NT2/D1 (cell line): Measurements from ENCODE around the gene RALB.
A peak's percentile ranks its signal among the peaks of the same experiment; 100 is the strongest.

Source experiments
- DNase-seq: peaks from one replicate; pipeline ENCODE4 v3.0.0-alpha.2; 2011; ENCODE audit warnings: low read depth, low spot score
- H3K27me3 ChIP-seq: 2 replicates; pipeline ENCODE4 v1.6.0; 2011; ENCODE audit warnings: mild to moderate bottlenecking; ENCODE audit not compliant: insufficient read length, insufficient read depth
- H3K36me3 ChIP-seq: 2 replicates; pipeline ENCODE4 v1.6.1; 2011; ENCODE audit warnings: mild to moderate bottlenecking, low read length, mixed read lengths; ENCODE audit not compliant: insufficient read depth, insufficient read length
- H3K4me1 ChIP-seq: 2 replicates; pipeline ENCODE4 v1.5.1; 2011; ENCODE audit not compliant: insufficient read depth, insufficient read length
- H3K4me3 ChIP-seq: 2 replicates; pipeline ENCODE4 v1.5.1; 2011; ENCODE audit warnings: low read depth; ENCODE audit not compliant: insufficient read length
- H3K9ac ChIP-seq: 2 replicates; pipeline ENCODE4 v1.6.0; 2011; ENCODE audit warnings: low read depth; ENCODE audit not compliant: insufficient read length
- H3K9me3 ChIP-seq: 2 replicates; pipeline ENCODE4 v1.5.1; 2011; ENCODE audit warnings: mild to moderate bottlenecking, low read length; ENCODE audit not compliant: insufficient read depth
- SUZ12 ChIP-seq: IDR thresholded peaks from 2 replicates; pipeline ENCODE4 v1.6.1; 2011; ENCODE audit not compliant: insufficient read length, insufficient read depth; ENCODE audit errors: extremely low read depth
- YY1 ChIP-seq: IDR thresholded peaks from 2 replicates; pipeline ENCODE4 v1.6.1; 2011; ENCODE audit not compliant: insufficient read length, insufficient read depth
- ZNF274 ChIP-seq: IDR thresholded peaks from 2 replicates; pipeline ENCODE4 v1.6.1; 2011; ENCODE audit warnings: mild to moderate bottlenecking, low read depth, low read length

Gene RALB

DNA sequence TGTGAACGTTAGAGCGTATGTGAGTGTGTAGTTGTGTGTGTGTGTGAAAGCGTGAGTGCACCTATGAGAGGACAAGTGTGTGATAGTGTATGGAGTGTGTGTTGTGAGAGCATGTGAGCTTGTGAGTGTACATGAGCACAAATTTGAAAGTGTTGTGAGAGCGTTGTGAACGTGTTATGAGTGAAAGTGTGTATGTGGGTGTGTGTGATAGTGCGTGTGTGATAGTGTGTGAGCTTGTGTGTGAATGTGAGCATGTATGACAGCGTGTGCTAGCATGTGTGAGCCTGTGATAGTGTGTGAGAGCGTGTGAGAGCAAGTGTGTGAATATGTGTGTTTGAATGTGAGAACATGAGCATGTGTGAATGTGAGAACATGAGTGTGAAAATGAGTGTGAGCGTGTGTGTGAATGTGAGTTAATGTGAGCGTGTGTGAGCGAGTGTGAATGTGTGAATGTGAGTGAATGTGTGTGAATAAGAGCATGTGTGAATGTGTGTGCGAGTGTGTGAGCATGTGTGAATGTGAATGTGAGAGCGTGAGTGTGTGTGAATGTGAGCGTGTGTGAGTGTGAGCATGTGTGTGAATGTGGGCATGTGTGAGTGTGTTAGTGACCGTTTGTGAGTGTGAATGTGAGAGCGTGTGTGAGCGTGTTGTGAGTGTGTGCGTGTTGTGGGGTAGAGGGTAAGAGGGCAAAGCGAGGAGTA is 25.0 kb downstream of the RALB start:
- no peak overlapping the region for H3K4me3 ChIP-seq
- peaks cover 9% of the 10 kb centered on the region for H3K4me1 ChIP-seq
- no peak overlapping the region for H3K9ac ChIP-seq
- DNase-seq = no peak
- TF ChIP-seq SUZ12 (no peak), YY1 (no peak), ZNF274 (no peak)
- peaks cover 12% of the 10 kb centered on the region for H3K36me3 ChIP-seq
- H3K27me3 ChIP-seq = no peaks in the 10 kb centered on the region
- peaks cover 18% of the 10 kb centered on the region for H3K9me3 ChIP-seq

DNA sequence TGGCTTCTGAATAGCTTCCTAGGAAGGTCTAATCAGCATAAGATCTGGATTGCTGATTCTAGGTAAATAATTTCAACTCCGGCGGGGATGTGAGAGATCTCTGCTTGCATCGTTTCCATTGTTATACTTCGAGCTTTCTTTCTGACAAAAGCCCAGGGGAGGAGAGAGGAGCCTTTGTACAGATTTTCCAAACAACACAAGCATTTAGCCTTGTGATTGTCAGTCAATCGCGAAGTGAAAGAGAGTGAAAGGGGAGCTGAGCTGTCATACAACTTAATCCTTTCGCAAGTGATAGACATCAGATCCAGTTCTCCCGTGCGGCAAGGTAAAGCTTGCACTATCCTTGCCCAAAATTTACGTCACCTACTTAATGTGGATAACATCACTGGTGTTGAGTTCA is 26.2 kb downstream of the RALB start:
- DNase-seq = no peak
- Histone ChIP-seq H3K27me3 (no peaks in the 10 kb centered on the region), H3K9ac (no peak overlapping the region)

DNA sequence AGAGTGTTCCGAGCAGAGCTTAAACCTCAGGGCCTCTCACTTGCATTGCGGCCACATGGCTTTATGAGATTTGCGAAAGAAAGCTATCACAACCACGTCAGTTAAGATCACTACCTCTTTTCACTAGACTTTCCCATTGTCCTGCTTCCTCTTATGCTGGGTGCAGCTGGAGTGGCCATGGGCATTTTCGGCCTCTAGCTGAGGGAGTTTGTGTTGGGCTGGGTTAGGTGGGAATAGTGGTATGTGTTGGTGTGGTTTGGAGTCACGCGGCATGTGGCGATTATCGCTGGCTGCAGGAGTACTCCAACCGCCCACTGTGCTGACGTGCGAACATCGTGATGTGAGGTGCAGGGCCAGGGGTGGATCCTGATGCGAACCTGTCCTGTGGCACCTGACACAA is 27.1 kb downstream of the RALB start:
- Histone ChIP-seq H3K27me3 (no peaks in the 10 kb centered on the region), H3K4me1 (peaks cover 9% of the 10 kb centered on the region), H3K36me3 (peaks cover 12% of the 10 kb centered on the region), H3K9me3 (peaks cover 16% of the 10 kb centered on the region), H3K4me3 (no peak overlapping the region), H3K9ac (no peak overlapping the region)
- TF ChIP-seq SUZ12 (no peak), ZNF274 (no peak), YY1 (no peak)
- no peak for DNase-seq

More for the DNA sequence above, 26.2 kb downstream of the RALB start:
- TF ChIP-seq SUZ12 (no peak), YY1 (no peak), ZNF274 (no peak)
- Histone ChIP-seq H3K4me1 (peaks cover 9% of the 10 kb centered on the region), H3K36me3 (peaks cover 12% of the 10 kb centered on the region), H3K4me3 (no peak overlapping the region), H3K9me3 (peaks cover 18% of the 10 kb centered on the region)

GRCh38 chr2:120283649-120284048 is 31.0 kb downstream of the RALB start:
- Histone ChIP-seq H3K4me3 (no peak overlapping the region), H3K9me3 (no peaks in the 10 kb centered on the region; the same call in 1 of the 2 replicates), H3K27me3 (no peaks in the 10 kb centered on the region), H3K36me3 (peaks cover 14% of the 10 kb centered on the region), H3K9ac (no peak overlapping the region), H3K4me1 (peaks cover 3% of the 10 kb centered on the region)
- TF ChIP-seq ZNF274 (no peak), YY1 (no peak), SUZ12 (no peak)
- DNase-seq = peak; percentile 36

DNA sequence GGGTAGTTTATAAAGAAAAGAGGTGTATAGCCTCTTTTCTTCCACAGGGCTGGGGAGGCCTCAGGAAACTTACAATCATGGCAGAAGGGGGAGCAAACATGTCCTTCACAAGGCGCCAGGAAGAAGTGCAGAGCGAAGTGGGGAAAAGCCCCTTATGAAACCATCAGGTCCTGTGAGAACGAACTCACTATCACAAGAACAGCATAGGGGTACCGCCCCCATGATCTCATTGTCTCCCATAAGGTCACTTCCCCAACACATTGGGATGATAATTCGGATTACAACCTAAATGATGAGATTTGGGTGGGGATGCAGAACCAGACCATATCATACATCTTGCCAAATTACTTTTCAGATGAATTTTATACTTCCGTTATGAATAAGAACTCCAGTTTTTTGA is 32.4 kb downstream of the RALB start:
- no peak for DNase-seq
- Histone ChIP-seq H3K27me3 (no peaks in the 10 kb centered on the region), H3K9me3 (no peaks in the 10 kb centered on the region), H3K4me1 (peaks cover 3% of the 10 kb centered on the region), H3K9ac (no peak overlapping the region), H3K36me3 (peaks cover 11% of the 10 kb centered on the region), H3K4me3 (no peak overlapping the region)
- TF ChIP-seq YY1 (no peak), SUZ12 (no peak), ZNF274 (no peak)

DNA sequence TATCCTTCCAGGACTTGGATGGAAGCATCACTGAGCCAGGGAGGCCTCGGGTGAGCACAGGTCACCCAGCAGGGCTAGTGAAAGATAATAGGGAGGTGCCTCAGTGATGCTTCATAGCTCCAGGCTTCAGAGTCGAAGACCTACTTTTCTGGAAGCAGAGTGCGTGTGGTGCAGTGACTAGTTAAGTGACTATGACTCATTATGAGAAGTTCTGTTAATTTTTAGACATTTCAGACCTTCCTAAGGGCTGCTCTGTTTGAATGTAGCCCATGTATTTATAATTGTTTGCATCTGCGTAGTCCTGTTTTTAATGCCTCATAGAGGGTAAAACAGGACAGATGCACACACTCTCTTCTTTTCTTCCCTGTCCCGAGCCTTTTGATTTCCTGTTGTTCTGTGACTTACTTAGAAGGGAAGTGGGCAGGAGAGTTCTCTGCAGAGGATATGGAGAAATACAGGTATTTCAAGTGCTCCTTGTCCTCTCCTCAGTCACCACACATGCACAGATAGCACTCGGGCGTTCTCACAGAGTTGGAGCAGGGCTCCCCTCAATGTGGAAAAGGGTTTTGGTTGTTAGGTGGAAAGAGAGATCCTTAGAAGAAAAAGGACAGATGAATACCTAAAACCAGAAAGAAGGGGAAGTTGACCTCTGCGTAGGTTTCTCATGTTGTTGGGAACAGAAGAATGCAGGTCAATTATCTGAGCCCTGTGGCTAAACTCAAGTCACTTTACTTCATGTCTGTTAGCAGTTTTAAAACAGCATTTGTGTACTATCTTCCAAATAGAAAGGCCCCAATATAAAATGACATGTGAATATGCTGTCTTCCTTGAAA is 34.7 kb downstream of the RALB start:
- Histone ChIP-seq H3K9ac (no peak overlapping the region), H3K36me3 (peaks cover 13% of the 10 kb centered on the region), H3K27me3 (no peaks in the 10 kb centered on the region), H3K4me1 (peaks cover 2% of the 10 kb centered on the region), H3K9me3 (no peaks in the 10 kb centered on the region), H3K4me3 (no peak overlapping the region)
- DNase-seq = no peak
- TF ChIP-seq YY1 (no peak), SUZ12 (no peak), ZNF274 (no peak)

- no peak for TF ChIP-seq SUZ12
- Histone ChIP-seq H3K27me3 (no peaks in the 10 kb centered on the region), H3K4me3 (no peak overlapping the region), H3K4me1 (peaks cover 2% of the 10 kb centered on the region), H3K36me3 (peaks cover 13% of the 10 kb centered on the region), H3K9ac (no peak overlapping the region), H3K9me3 (no peaks in the 10 kb centered on the region)
- DNase-seq = no peak
These were observed 35.3 kb downstream of the RALB start for GRCh38 chr2:120288016-120288373.
